Loucy (cell line): ENCODE results near the gene CDKL1.

ENCODE experiments used
- CTCF ChIP-seq: fragments of 200-600 bp; sonication (generic); conservative IDR thresholded peaks from 2 replicates; pipeline ENCODE4 v1.5.1; 2014; ENCODE audit warnings: mild to moderate bottlenecking, antibody characterized with exemption, low read length
- EZH2phosphoT487 ChIP-seq: fragments of 200-600 bp; IDR thresholded peaks from 2 replicates; pipeline ENCODE4 v1.6.1; 2018; ENCODE audit warnings: antibody characterized with exemption, mild to moderate bottlenecking, moderate library complexity, borderline replicate concordance

GRCh38 chr14:50373959-50374358 lies 22.7 kb downstream of the CDKL1 start:
- TF ChIP-seq CTCF (no peak), EZH2phosphoT487 (no peak)
